ENCODE data around the gene ARMC12.
A peak's percentile ranks its signal among the peaks of the same experiment; 100 is the strongest.

Gene ARMC12

DNA sequence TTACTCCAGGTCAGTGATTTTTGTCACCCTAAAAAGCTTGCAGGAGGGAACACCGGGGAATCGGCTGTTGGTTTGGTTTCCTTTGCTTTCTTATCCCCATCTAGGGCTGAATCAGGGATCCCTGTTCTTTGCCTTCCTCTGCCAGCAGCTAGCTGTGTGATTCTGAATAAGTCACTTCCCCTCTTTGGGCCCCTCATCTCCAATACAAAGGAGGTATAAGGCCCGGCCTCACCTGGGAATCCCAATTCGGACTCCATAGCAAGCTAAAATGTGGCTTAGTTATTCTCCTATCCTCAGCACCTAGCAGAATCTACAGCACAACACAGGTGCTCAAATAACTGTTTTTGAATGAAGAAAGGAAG lies 18.5 kb upstream of the ARMC12 start:
- DNase-seq (ENCODE audit: extremely low read depth in 1 of 2, low read depth in 1 of 2): no peak

DNA sequence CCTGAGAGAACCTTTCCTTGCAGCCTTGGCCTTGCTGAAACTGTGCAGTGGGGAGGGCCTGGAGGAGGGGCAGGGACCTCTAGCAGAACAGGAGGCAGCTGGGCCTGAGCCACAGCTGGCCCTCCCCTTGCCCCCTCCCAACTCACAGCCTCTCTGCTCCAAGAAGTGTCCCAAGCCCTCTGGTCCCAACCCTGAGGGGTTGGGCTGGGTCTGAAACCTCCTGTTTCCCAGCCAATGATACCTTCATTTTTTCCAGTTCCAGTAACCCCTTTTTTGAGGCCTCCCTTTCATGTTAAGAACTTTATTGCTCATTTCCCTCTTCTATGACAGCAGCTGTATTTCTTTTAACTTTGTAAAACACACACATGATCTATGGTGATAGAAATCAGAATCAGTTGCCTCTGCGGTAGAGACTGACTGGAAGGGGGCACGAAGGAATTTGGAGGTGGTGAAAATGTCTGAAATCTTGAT lies 17.9 kb upstream of the ARMC12 start:
- DNase-seq (ENCODE audit: extremely low read depth in 1 of 2, low read depth in 1 of 2): no peak

DNA sequence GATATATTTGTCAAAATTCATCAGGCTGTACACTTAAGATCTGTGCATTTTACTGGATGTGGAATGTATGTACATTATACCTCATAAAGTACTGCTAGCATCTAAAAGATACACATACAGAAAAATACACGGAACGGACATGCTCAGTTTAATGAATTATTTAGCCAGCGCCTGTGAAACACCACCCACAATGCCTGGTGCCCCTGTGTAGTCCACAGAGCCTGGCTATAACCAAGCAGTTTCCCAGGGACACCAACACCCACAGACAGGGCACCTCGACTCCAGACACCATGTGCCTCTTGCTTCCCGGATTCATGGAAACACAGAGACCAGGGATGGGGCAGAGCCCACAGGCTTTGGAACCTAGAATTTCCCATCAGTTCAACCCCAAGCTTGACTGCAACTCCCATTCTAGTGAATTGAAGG lies 17.4 kb upstream of the ARMC12 start:
- no peak for DNase-seq (ENCODE audit: extremely low read depth in 1 of 2, low read depth in 1 of 2)

DNA sequence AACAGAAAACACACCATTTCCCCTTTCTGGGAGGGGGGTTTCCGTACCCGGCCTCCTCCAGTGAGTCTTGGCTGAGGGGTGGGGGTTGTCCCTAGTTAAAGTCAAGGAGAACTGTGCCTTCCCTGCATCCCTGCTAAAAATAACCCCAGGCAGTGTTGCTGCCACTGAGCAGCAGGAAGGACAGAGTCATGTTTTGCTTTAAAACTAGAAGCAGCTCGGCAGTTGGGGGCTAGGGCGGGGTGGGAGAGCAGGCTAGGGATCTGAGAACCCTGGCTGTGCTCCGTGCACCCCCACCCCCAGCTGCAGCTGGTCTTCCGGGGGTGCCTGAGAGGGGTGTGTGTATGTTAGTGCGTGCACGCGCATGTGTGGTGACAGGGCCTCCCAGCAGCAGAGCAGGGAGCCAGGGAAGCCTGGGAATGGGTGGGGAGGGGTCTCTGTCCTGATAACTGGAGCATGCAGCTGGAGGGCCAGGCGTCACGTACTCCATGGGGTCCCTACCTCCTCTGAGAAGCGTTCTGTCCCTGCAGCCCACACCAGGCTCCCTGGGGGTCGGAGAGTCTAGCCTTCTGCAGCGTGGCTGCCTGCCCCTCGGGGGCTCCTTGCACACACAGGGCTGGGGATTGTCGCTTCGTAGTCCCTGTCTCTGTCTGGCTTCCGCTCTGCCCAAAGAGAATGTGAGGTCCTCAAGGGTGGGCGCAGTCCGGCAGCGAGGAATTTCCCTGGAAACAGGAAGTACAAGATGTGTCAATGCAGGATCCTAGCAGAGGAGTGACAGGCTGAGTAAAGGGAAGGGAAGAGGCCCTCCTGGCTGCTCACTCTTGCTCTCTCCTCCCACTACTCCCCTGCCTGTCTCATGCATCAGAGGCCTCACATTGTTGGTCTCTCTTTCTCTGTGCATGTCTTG lies 16.8 kb upstream of the ARMC12 start:
- DNase-seq (ENCODE audit: extremely low read depth in 1 of 2, low read depth in 1 of 2): no peak

DNA sequence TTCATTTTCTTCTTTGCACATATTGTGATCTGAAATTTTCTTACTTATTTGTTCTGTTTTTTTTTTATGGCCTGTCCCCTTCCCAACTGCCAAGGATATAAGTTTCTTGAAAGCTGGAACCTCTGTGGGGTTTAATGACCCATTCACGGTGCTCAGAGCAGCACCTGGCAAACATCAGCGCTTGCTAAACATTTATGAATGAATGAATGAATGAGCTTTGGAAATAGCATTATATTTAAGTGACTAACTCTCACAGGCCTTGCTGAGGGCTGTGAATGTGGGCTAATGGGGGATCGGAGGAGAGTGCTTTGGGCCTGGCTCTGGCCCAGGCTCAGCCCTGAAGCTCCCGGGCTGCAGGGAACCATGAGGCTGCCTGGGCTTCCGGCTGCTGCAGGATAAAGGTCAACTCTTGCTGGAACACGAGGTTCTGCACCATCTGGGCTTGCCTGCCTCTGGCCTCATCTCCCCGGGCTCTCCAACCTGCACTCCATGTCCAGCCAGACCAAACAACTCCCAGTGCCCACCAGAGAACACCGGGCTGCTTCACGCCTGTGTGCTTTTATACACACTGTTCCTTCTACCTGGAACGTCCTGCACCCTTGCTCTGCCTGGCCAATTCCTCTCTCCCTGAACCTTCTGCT lies 14.6 kb upstream of the ARMC12 start:
- DNase-seq (ENCODE audit: extremely low read depth in 1 of 2, low read depth in 1 of 2): no peak

DNA sequence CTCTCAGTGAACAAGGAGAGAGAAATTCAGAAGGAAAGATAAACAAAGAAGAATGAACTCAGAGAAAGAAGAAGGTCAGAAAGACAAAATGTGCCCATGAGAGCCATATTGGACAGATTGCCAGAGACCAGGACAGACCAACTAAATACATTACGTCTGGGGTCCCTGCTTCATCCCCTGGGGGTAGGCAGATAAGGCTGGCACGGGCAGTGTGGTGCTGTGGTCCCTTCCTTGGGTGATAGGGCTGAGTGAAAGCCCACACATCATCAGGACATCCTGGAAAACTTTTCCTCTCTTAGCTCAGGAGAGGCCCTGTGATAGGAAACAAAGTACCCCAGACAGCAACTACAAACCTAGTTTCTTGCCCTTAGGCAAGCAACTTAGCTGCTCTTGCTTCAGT lies 13.2 kb upstream of the ARMC12 start:
- no peak for DNase-seq (ENCODE audit: extremely low read depth in 1 of 2, low read depth in 1 of 2)

DNA sequence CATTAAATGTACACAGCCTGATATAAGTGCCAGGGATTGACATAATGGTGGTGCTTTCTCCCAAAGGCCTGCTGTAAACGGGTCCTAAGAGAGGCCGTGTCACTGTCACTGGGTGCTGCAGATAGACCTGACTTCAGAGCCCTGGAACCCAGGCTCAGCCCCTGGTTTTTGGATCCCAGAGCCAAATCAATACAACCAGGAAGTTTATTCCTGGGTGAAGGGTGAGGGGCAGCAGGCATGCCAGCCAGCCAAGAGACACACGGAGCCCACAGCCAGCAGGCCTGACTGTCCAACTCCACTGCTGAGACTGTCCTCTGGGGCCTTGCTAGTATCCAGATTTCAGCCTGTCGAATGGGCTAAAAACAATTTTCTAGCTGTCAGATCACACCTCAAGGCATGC lies 12.8 kb upstream of the ARMC12 start:
- DNase-seq (ENCODE audit: extremely low read depth in 1 of 2, low read depth in 1 of 2): no peak

DNA sequence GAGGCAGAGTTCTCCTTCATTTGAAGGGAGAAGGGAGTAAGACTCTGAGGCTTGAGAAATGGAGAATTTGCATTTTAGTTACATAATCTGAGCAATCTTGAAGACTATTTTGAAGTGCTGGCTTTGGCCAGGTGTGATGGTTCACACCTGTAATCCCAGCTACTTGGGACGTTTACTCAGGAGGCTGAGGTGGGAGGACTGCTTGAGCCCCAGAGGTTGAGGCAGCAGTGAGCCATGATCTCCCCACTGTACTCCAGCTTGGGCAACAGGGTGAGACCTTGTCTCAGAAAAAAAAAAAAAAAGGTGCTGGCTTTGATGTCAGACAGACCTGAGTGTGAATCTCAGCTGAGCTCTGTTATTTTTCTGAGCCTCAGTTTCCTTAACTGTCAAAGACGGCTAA lies 12.4 kb upstream of the ARMC12 start:
- DNase-seq (ENCODE audit: extremely low read depth in 1 of 2, low read depth in 1 of 2): no peak

DNA sequence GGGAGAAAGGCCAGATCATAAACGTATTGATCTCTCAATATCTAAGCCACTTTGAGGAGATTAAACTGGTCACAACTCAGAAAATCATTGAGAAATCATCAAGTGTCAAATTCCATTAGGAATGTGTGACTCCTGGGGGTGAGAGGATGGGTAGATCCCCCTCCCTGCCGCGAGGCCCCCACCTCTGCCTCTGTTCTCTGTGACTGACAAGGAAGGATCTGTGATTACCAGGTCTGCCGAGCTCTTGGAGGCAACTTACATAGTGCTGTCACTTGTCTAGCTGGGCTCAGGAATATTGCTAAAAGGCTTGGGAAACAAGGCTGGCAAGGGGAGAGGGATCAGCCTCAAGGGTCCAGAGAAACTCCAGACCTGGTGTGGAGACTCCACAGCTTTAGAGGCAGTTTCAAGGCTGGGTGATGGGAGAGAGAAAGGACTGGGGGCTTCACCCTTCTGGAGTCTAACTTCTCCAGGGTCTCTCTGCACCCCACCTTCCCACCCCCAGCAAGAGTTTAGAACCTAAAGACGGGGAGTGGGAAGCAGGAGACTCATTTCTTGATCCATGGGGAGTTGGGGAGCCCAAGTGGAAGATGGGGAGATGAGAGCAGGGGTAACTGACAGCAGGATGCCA lies 11.6 kb upstream of the ARMC12 start:
- DNase-seq (ENCODE audit: extremely low read depth in 1 of 2, low read depth in 1 of 2): no peak

DNA sequence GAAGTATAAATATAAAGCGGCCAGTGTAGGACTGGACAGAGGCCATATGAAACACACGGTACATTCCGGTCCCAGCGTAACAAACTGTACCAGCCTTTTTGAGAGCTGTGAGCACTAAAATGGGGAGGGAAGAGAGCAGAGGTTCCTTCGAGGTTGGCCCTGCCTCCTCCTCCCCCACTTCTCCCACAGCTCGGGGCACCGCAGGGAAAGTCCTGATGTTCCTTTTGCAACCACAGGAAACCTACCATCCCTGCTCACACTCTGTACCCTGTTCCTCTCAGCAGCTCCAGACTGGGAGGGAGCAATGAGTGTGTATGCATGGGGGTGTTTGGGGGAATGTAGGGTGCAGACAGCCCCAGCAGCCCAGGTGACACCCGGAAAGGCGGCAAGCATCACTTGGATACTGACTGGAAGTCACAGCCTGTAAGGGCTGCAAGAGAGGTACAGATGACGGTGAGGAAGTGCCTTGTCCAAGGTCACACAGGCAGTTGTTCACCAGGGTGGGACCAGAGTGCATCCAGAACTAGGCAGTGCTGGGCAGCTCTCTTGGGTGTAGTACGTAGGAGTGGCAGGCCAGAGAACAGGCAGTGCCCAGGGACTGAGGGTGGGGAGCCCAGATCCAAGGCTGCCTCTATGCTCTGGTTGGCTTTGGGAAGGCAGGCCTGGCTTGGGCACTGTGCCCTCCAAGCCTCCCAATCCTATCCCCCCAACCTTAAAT lies 11.0 kb upstream of the ARMC12 start:
- no peak for DNase-seq (ENCODE audit: extremely low read depth in 1 of 2, low read depth in 1 of 2)

DNA sequence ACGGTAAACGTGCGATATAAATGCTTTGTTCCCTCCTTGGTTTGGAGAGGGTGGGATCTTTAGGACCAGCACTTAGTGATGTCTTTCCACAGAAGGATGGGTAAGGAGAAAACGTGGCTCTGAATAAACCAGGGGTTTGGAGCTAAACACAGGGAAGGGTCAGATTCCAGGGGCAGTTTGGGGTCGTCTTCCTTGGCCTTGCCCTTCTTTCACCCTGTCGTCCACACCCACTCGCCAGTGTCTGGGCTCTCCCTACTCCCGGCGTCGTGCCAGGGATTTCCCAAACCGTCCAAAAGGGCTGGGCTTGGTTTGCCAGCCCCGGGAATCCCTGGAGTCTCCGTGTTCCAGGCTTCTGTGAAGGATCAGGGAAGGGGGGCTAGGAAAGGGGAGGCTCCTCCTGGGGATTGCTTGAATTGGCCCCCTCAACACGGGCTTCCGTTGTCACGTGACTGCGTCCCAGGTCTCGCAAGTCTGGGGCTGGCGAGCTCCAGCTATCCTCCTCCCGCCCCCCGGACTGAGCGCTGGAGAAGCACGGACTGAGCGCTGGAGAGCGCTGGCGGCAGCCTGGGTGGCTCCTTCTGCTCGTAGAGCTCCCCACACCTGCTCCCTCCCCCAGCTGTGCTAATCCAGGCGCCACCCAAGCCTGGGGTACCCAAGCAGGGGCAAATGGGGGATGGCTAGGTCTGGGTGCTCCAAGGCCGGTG lies 9.4 kb upstream of the ARMC12 start:
- DNase-seq (ENCODE audit: extremely low read depth in 1 of 2, low read depth in 1 of 2): no peak

DNA sequence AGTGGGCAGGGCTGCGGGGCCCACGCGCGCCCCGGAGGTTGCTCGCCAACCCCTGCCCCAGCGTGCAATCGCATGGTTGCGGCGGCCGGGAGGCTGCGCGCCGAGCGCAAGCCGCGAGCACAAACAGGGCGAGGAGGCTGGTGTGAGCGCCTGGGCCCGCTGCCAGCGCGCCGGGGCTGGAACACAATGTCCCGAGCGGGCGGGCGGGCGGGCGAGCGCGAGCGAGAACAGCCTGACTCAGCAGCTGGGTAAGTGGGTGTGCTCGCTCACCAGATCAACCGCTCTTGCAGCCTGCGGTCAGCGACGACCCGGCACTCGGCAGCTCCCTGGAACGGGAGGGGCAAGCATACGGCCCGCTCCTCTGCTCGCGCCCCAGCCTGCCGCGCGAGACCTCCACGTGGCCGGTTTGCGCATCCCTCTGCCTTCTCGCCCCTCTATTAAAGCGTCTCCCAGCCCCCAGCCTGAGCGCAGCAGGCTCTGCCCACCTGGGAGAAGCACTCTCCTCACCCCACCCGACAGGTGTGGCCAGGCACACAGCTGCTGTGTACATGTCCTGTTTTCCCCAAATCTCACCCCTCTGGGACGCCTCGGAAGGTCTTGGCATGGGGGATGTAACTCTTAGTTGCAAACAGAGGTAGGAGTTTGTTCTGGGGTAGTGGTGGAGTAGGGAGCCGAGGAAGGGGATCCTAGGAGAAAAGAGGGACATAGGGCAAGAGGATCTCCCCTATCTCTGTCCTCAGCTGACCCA lies 8.7 kb upstream of the ARMC12 start:
- peak; percentile 83 to 90 for DNase-seq (ENCODE audit: extremely low read depth in 1 of 2, low read depth in 1 of 2)

DNA sequence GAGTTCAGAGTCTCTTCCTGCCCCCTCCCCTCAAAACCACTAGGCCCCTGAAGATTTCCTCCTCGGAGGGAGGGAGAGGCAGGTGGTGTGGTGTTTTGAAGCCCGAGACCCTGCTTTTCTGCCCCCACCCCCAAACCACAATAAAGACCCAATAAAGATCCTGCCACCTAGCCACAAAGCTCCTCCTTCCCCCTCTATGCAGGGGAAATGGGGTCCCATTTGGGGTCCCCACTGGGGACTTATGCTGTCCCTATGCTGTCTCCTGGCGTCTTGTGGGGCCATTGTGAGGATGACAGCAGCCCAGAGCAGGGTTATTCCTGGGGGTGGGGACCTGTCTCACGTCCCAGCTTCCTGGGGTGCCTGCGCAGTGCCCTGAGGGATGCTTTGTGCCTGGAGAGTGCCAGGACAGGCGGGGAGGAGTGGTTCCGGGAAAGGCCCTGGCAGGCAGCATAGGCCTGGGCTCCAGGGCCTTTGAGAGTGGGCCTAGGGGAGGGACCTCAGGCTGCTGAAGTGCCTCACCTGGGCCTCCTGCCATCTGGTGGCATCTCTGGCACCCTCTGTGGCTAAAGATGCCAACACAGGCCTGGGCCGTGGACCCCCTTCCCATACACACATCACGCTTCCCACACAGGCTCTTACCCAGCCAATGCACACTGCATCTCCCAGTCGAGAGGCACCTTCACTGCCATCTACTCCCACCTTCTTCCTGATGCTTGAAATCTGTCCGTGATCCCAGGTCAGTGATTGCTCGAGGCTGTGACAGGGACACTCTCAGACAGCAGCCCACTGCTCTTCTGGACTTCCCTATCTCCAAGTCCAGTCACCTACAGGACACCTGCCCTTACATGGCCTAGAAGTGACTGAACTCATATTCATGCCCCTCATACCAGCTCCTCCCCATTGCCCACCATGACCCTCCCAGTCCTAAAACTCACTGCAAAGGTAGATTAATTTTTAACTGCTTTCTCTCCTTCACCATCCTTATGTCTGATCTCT lies 7.9 kb upstream of the ARMC12 start:
- no peak for DNase-seq (ENCODE audit: extremely low read depth in 1 of 2, low read depth in 1 of 2)

DNA sequence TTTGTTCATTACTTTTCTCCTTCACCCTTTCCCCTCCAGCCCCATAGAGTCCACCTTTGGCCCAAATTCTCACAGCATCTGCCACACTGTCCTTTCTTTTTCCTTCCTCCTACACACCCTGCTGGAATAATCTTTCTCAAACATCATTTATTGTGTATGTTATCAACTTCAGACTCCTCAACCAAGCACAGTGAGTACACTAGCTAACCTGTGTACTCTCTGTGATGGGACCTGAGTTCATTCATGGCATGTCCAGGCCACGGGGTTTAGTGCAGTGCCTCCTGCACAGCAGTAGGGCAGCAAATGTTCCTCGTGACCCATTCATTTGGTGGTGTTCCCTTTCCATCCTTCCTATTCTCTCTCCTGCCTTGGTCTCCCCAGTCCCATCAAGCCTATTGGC lies 7.1 kb upstream of the ARMC12 start:
- DNase-seq (ENCODE audit: extremely low read depth in 1 of 2, low read depth in 1 of 2): no peak

DNA sequence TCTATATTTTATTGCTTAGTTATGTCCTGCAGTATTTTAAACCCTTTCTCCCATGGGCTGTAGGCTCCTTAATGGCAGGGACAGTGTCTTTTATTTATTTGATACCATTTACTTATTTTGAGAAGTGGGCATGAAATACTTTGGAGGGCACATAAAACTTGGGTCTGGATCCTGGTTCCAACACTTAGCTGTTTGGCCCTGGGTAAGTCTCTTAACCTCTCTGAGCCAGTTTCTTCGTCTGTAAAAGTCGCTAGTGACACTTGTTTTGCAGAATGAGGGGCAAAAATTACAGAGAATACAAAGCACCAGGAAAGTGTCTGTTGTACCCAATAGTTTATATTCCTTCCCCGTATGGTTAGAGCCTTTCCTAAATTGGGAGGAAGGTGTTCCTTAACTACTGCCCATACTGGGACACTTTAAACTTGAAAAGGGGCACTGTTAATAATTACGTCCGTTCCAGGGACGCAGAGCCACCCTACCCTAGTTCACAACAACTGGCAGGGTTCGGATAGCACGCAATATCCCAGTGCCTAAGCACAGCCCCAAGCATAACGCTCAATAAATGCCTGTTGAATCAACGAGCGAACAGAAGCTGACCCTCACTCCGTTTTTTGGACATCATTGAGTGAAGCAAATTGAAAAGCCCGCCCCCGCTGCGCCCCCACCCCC lies 6.0 kb upstream of the ARMC12 start:
- DNase-seq (ENCODE audit: extremely low read depth in 1 of 2, low read depth in 1 of 2): no peak

DNA sequence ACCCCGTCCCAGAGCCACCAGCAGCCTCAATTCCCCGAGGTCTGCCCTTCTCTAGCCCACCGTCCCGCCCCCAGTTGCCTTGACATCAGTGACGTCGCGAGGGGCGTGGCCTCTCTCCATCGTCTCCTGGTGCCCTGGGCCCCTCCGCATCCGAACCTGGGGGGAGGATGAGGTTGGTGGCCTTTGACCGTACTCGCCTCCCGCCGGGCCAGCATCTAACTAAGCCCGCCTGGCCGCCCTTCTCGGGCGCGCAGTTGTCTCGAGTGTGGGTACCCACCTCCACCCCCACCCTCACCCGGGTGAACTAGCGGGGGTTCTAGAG lies 5.5 kb upstream of the ARMC12 start:
- DNase-seq (ENCODE audit: extremely low read depth in 1 of 2, low read depth in 1 of 2): peak; percentile 84 to 95

DNA sequence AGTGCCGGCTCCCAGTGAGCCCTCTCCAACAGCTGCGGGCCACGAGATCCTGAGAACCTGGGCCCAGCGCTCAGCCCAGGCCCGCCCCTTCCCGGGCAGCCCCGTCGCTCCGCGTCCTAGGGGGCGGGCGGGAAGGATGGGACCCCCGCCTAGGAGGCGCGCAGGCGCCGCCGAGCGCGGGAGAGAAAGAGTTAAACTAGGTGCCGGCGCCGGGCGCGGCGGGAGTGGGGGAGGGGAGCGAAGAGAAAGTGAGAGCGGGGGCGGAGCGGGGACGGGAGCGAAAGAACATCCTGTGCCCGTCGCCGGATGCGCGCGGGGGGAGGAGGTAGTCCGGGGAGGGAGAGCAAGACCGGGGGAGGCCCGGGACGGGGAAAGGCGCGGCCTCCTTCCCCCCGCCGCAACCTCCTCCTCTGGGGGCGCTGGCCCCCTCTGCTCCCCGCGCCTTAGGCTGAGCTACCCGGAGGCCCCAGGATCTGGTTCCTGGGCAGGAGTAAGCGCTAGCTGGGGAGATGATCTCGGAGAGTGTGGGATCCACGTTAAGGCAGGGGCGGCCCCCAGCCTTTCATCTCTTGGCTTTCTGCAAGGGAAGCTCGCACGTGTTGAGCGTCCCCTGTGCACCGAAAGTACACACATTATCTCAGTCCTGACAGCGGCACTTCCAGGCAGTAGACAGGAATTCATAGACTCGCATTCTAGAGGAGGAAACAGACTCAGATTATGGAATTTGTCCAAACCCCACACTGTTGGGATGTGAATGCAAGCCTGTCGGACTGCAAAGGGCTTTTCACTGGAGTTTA lies 4.9 kb upstream of the ARMC12 start:
- DNase-seq (ENCODE audit: extremely low read depth in 1 of 2, low read depth in 1 of 2): peak; percentile 88 to 93

DNA sequence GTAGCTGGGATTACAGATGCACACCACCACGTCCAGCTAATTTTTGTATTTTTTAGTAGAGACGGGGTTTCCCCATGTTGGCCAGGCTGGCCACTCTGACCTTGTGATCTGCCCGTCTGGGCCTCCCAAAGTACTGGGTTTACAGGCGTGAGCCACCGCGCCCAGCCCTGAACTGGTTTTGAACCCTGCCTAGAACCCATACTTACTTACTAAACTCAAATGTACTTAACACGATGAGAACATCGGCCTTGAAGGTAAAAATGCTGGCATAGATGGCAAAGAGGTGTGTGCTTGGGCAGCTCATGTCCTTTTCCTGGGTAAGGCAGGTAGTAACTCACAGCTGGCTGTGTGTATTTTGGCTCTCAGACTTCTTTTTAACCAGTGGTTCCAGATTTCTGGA lies 3.2 kb upstream of the ARMC12 start:
- DNase-seq (ENCODE audit: extremely low read depth in 1 of 2, low read depth in 1 of 2): no peak
